A673 (cell line): Measurements from ENCODE around the gene GBF1.

ENCODE experiments used
- CTCF ChIP-seq: fragments of 300-800, 200-600 bp; sonication (generic); conservative IDR thresholded peaks from 2 replicates; pipeline ENCODE4 v1.5.1; 2017; ENCODE audit warnings: low read depth, mild to moderate bottlenecking, antibody characterized with exemption, low read length, moderate library complexity, mixed read lengths
- EZH2 ChIP-seq: fragments of 200-600 bp; sonication (generic); IDR thresholded peaks from 2 replicates; pipeline ENCODE4 v1.6.1; 2017; ENCODE audit warnings: borderline replicate concordance, low read depth, mild to moderate bottlenecking, mixed read lengths, antibody characterized with exemption, low read length; ENCODE audit not compliant: poor library complexity, severe bottlenecking

- TF ChIP-seq CTCF (no peak), EZH2 (no peak)
Observed at GRCh38 chr10:102312683-102313082, 67.4 kb downstream of the GBF1 start.
